B cell (primary cell): Measurements from ENCODE around the gene KCNQ2. TPM values are rescaled to one million over a fixed set of nuclear protein-coding genes. Genes with fewer than 3 reads are reported as not detected.

Experiments used
- ATAC-seq: fragments of 200-7000 bp; cut with Tn5 transposase; one replicate; pipeline ENCODE4 v1.10.0; 2021; ENCODE audit warnings: low read depth, mild to moderate bottlenecking, moderate number of reproducible peaks, moderate library complexity
- CTCF ChIA-PET: fragments of 350-600 bp; sonication (Branson Sonifier 250); formaldehyde crosslinking; loops from one replicate; lab custom pipeline; 2021; ENCODE audit warnings: antibody characterized with exemption, inconsistent platforms; lab: Charles Lee
- POLR2A ChIA-PET: fragments of 350-600 bp; sonication (Branson Sonifier 250); formaldehyde crosslinking; loops from one replicate; lab custom pipeline; 2021; ENCODE audit warnings: antibody characterized with exemption; lab: Charles Lee
- DNase-seq: peaks from one replicate; pipeline ENCODE4 v3.0.0; 2013
- H2AFZ ChIP-seq: 2 replicates; pipeline ENCODE4 v1.6.1; 2012; ENCODE audit warnings: mild to moderate bottlenecking, low read depth, low read length; ENCODE audit not compliant: insufficient read depth, poor library complexity, severe bottlenecking
- H3K27ac ChIP-seq, 2 donors: 1 replicate in 1 of 2; 2 replicates in 1 of 2; pipeline ENCODE4 v1.5.1; 2012 to 2013; ENCODE audit warnings: low read length in 2 of 2, mild to moderate bottlenecking in 2 of 2, moderate library complexity in 1 of 2
- H3K27me3 ChIP-seq, 4 experiments: fragments of 200-600 bp in 1 of 4; sonication (generic) in 1 of 4; replicated peaks in 1 of 4; 1 replicate in 2 of 4; 2 replicates in 2 of 4; pipeline versions ENCODE4 v1.6.1 to v1.7.0; 2013 to 2016; ENCODE audit warnings: low read length in 3 of 4, mild to moderate bottlenecking in 2 of 4, mixed read lengths in 1 of 4, moderate library complexity in 1 of 4; ENCODE audit not compliant: insufficient read depth in 4 of 4, control insufficient read depth in 3 of 4; ENCODE audit errors: control extremely low read depth in 1 of 4
- H3K36me3 ChIP-seq, 2 experiments: replicated peaks in 1 of 2; 1 replicate in 1 of 2; 2 replicates in 1 of 2; pipeline versions ENCODE4 v1.6.1 to v1.7.1; 2013; ENCODE audit warnings: low read length in 1 of 2; ENCODE audit not compliant: insufficient read depth in 2 of 2, control insufficient read depth in 1 of 2; ENCODE audit errors: control extremely low read depth in 1 of 2, extremely low read depth in 1 of 2
- H3K4me1 ChIP-seq, 2 donors: fragments of 200-600 bp in 1 of 2; sonication (generic) in 1 of 2; 1 replicate in 1 of 2; 2 replicates in 1 of 2; pipeline versions ENCODE4 v1.5.1 to v1.6.1; 2013 to 2017; ENCODE audit warnings: low read length in 2 of 2; ENCODE audit not compliant: control insufficient read depth in 2 of 2, insufficient read depth in 2 of 2
- H3K4me2 ChIP-seq: replicated peaks from 2 replicates; pipeline ENCODE3; 2012; ENCODE audit warnings: mild to moderate bottlenecking, low read depth, low read length; ENCODE audit not compliant: poor library complexity, severe bottlenecking
- H3K4me3 ChIP-seq, 5 experiments: fragments of 200-600 bp in 1 of 5; sonication (generic) in 1 of 5; 1 replicate in 3 of 5; 2 replicates in 2 of 5; pipeline versions ENCODE4 v1.5.1 to v1.7.0; 2011 to 2016; ENCODE audit warnings: low read length in 4 of 5, mild to moderate bottlenecking in 4 of 5, low read depth in 2 of 5, control low read depth in 1 of 5, moderate library complexity in 1 of 5; ENCODE audit not compliant: insufficient read depth in 1 of 5; ENCODE audit errors: control extremely low read depth in 1 of 5, extremely low read depth in 1 of 5
- H3K79me2 ChIP-seq: fragments of 200-600 bp; sonication (generic); one replicate; pipeline ENCODE4 v1.6.0; 2016; ENCODE audit warnings: low read length; ENCODE audit not compliant: control insufficient read depth, insufficient read depth
- H3K9ac ChIP-seq: fragments of 200-600 bp; sonication (generic); 2 replicates; pipeline ENCODE4 v1.6.1; 2017; ENCODE audit warnings: mild to moderate bottlenecking, low read length, moderate library complexity
- H3K9me3 ChIP-seq, 3 donors: one replicate each; pipeline versions ENCODE4 v1.6.1 to v1.7.1; 2013; ENCODE audit warnings: low read length in 2 of 3; ENCODE audit not compliant: control insufficient read depth in 2 of 3, insufficient read depth in 1 of 3; ENCODE audit errors: control extremely low read depth in 1 of 3
- H4K20me1 ChIP-seq: 2 replicates; pipeline ENCODE4 v1.6.0; 2012; ENCODE audit warnings: mild to moderate bottlenecking, low read length; ENCODE audit not compliant: insufficient read depth, control insufficient read depth, poor library complexity, severe bottlenecking
- H3K27ac Mint-ChIP-seq: one replicate; pipeline ENCODE4 v1.8.0; 2021; ENCODE audit warnings: mixed read lengths
- H3K27me3 Mint-ChIP-seq: one replicate; pipeline ENCODE4 v1.8.0; 2021; ENCODE audit warnings: mixed read lengths
- H3K4me1 Mint-ChIP-seq: one replicate; pipeline ENCODE4 v1.8.0; 2021; ENCODE audit warnings: mixed read lengths
- H3K4me3 Mint-ChIP-seq: one replicate; pipeline ENCODE4 v1.8.0; 2021; ENCODE audit warnings: mixed read lengths
- H3K9me3 Mint-ChIP-seq: one replicate; pipeline ENCODE4 v1.8.0; 2022; ENCODE audit warnings: mixed read lengths; ENCODE audit not compliant: insufficient read depth
- EZH2 ChIP-seq: IDR thresholded peaks from 2 replicates; pipeline ENCODE4 v1.6.1; 2012; ENCODE audit warnings: borderline replicate concordance, low read depth, mild to moderate bottlenecking, moderate library complexity, low read length; ENCODE audit not compliant: insufficient read depth, poor library complexity, severe bottlenecking
- WGBS: methylation state at CpG from one replicate; pipeline ENCODE4 v1.1.5; 2013; ENCODE audit warnings: missing lambda C conversion rate; ENCODE audit not compliant: insufficient coverage; 5-methylcytosine and 5-hydroxymethylcytosine counted together
- intact Hi-C: fragments of 100-400 bp; cut with micrococcal nuclease; formaldehyde crosslinking; loops from one replicate; pipeline ENCODE4 v1.10.0; 2022
- polyA plus RNA-seq: library from polyadenylated mRNA; depleted of rRNA; stranded (reverse); fragments of >200 nt; gene quantifications from 2 replicates; pipeline ENCODE4 v1.2.3, GENCODE V29; 2012
- total RNA-seq, 2 donors: library from RNA; stranded (reverse); fragments of 120-200 nt in 1 of 2; gene quantifications; 1 replicate in 1 of 2; 2 replicates in 1 of 2; pipeline versions ENCODE4 v1.2.3 to v1.2.4, GENCODE V29; 2013 to 2022
- TF ChIP-seq, protein P1 (sequence below): fragments of 200-600 bp; IDR thresholded peaks from one replicate; pipeline ENCODE4 v1.8.0; 2022; ENCODE audit warnings: antibody characterized with exemption, mild to moderate bottlenecking

The KCNQ2 gene
- total and polyA plus RNA-seq, 2 donors (not counting 1 experiment from before 2014, with no cell fraction given) = 0.12 TPM; not detected in 1

DNA sequence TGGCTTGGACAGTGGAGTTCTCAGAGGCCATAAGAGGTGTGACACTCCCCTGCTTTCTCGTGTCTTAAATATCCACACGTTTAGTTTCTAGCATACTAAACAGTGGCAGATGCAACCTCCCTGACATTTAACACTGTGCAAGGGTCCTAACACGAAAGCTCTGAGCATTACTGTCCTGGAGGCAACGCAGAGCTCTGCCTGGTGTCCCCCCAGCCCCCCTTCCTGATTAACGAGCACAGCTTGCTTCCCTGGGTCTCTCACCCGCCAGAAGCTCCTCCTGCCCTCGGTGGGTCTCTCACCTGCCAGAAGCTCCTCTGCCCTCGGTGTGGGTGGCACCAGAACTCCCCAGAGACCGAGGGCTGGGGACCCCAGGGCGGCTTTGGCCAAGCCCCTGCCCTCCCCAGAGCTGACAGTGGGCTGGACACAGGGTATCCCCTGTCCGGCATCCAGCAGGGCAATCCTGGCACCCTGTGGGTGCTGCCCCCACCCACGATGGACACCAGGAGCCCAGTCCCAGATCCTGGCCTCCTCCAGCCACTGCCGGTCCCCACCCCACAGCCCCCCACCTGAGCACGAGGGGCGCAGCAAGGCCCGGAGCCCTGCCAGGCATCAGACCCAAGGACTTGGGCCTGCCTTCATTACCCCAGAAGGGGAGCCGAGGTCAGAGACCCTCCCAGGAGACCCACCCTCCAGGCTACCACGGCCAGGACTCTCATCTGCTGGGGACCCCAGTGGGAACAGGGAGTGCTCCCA lies 12.4 kb upstream of the KCNQ2 start:
- peaks cover 22% of the 10 kb centered on the region for H3K27me3 Mint-ChIP-seq
- H3K27ac ChIP-seq = no peak overlapping the region
- no peak overlapping the region for H3K9ac ChIP-seq
- ChIA-PET CTCF (no interaction called here), POLR2A (no interaction called here)
- no peaks in the 10 kb centered on the region for H3K36me3 ChIP-seq
- H3K4me1 Mint-ChIP-seq = peaks cover 1% of the 10 kb centered on the region
- DNase-seq (no peak), ATAC-seq (no peak)
- no peaks in the 10 kb centered on the region for H3K79me2 ChIP-seq
- no peak overlapping the region for H3K4me3 ChIP-seq
- no peak overlapping the region for H3K27ac Mint-ChIP-seq
- peaks cover 0 to 54% (median 6%) of the 10 kb centered on the region in 4 experiments for H3K27me3 ChIP-seq
- peaks cover 0 to 5% of the 10 kb centered on the region in 2 donors for H3K4me1 ChIP-seq
- no peak overlapping the region for H3K4me2 ChIP-seq
- 77% methylated on average over 17 of the region's 18 CpGs for WGBS
- H3K4me3 Mint-ChIP-seq = no peak overlapping the region
- no peak for TF ChIP-seq EZH2
- TF ChIP-seq, protein P1, sequence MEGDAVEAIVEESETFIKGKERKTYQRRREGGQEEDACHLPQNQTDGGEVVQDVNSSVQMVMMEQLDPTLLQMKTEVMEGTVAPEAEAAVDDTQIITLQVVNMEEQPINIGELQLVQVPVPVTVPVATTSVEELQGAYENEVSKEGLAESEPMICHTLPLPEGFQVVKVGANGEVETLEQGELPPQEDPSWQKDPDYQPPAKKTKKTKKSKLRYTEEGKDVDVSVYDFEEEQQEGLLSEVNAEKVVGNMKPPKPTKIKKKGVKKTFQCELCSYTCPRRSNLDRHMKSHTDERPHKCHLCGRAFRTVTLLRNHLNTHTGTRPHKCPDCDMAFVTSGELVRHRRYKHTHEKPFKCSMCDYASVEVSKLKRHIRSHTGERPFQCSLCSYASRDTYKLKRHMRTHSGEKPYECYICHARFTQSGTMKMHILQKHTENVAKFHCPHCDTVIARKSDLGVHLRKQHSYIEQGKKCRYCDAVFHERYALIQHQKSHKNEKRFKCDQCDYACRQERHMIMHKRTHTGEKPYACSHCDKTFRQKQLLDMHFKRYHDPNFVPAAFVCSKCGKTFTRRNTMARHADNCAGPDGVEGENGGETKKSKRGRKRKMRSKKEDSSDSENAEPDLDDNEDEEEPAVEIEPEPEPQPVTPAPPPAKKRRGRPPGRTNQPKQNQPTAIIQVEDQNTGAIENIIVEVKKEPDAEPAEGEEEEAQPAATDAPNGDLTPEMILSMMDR = no peak
- H2AFZ ChIP-seq = no peak overlapping the region
- intact Hi-C loops = no loop called here
- no peaks in the 10 kb centered on the region for H3K9me3 Mint-ChIP-seq
- H3K9me3 ChIP-seq = peaks cover 0 to 21% (median 0%) of the 10 kb centered on the region in 3 donors
- H4K20me1 ChIP-seq = no peaks in the 10 kb centered on the region

- Mint-ChIP-seq H3K4me3 (no peak overlapping the region), H3K9me3 (no peaks in the 10 kb centered on the region), H3K27ac (no peak overlapping the region), H3K4me1 (peaks cover 1% of the 10 kb centered on the region), H3K27me3 (peaks cover 22% of the 10 kb centered on the region)
- H3K27me3 ChIP-seq = peaks cover 0 to 55% (median 7%) of the 10 kb centered on the region in 4 experiments
- H3K4me1 ChIP-seq = peaks cover 0 to 5% of the 10 kb centered on the region in 2 donors
- ChIA-PET POLR2A (no interaction called here), CTCF (no interaction called here)
- H3K79me2 ChIP-seq = no peaks in the 10 kb centered on the region
- no peak overlapping the region for H3K4me2 ChIP-seq
- WGBS = 50% methylated on average over 17 of the region's 17 CpGs
- H3K4me3 ChIP-seq = no peak overlapping the region
- no peak overlapping the region for H3K27ac ChIP-seq
- no peak for TF ChIP-seq EZH2
- TF ChIP-seq, protein P1 = no peak
- no peaks in the 10 kb centered on the region for H3K36me3 ChIP-seq
- ATAC-seq = no peak
- no peaks in the 10 kb centered on the region for H4K20me1 ChIP-seq
- no peak overlapping the region for H2AFZ ChIP-seq
- H3K9ac ChIP-seq = no peak overlapping the region
- intact Hi-C loops = no loop called here
- no peak for DNase-seq
- H3K9me3 ChIP-seq = peaks cover 0 to 21% (median 0%) of the 10 kb centered on the region in 3 donors
Observed at GRCh38 chr20:63484236-63484635, 11.8 kb upstream of the KCNQ2 start.
